H1 (cell line): ENCODE data around the gene PTAR1. TPM values are rescaled to one million over a fixed set of nuclear protein-coding genes. Genes with fewer than 3 reads are reported as not detected.

Experiments
- ASH2L ChIP-seq: fragments of 200-600, 300-600 bp; sonication (generic); IDR thresholded peaks from one replicate; pipeline ENCODE4 v1.7.1; 2017; ENCODE audit warnings: low read length
- BACH1 ChIP-seq: IDR thresholded peaks from 2 replicates; pipeline ENCODE4 v1.6.1; 2012; ENCODE audit warnings: low read length, improper control_type of control experiment
- KDM4A ChIP-seq: IDR thresholded peaks from one replicate; pipeline ENCODE4 v1.7.1; 2012; ENCODE audit warnings: low read depth, mild to moderate bottlenecking, moderate library complexity, low read length, inconsistent platforms; ENCODE audit not compliant: severe bottlenecking
- MAFK ChIP-seq: IDR thresholded peaks from 2 replicates; pipeline ENCODE4 v1.6.1; 2012; ENCODE audit warnings: low read depth, mild to moderate bottlenecking, improper control_type of control experiment, low read length
- RBBP5 ChIP-seq: IDR thresholded peaks from 2 replicates; pipeline ENCODE4 v1.7.1; 2012; ENCODE audit warnings: low read depth, mild to moderate bottlenecking, inconsistent platforms, low read length, moderate library complexity, borderline replicate concordance
- SIN3A ChIP-seq, 2 experiments: IDR thresholded peaks in 1 of 2; conservative IDR thresholded peaks in 1 of 2; 2 replicates each; pipeline ENCODE4 v1.6.1; 2011 to 2012; ENCODE audit warnings: low read length in 2 of 2, improper control_type of control experiment in 1 of 2, low read depth in 1 of 2, mild to moderate bottlenecking in 1 of 2
- SIRT6 ChIP-seq: IDR thresholded peaks from one replicate; pipeline ENCODE4 v1.7.1; 2012; ENCODE audit warnings: low read length, inconsistent platforms
- SIX5 ChIP-seq: IDR thresholded peaks from 2 replicates; pipeline ENCODE4 v1.6.1; 2011; ENCODE audit warnings: mild to moderate bottlenecking, low read depth, low read length
- TAF1 ChIP-seq: IDR thresholded peaks from 2 replicates; pipeline ENCODE4 v1.6.1; 2011; ENCODE audit warnings: mild to moderate bottlenecking, low read depth, low read length
- polyA plus RNA-seq, 7 experiments: library from polyadenylated mRNA; depleted of rRNA in 3 of 7; stranded (reverse) in 5 of 7; unstranded in 2 of 7; fragments of >200 nt in 5 of 7; fragments of 200-250 nt in 2 of 7; gene quantifications; 1 replicate in 5 of 7; 2 replicates in 1 of 7; 4 replicates in 1 of 7; pipeline versions ENCODE4 v1.2.1 to v1.2.3, GENCODE V29; 2011 to 2013; ENCODE audit warnings: missing spikeins in 2 of 7, mixed read lengths in 2 of 7
- total RNA-seq: library from RNA; stranded (reverse); fragmentation: NEBNext Ultra II Directional; extraction: Animal tissue kit (Norgen Biotek cat#: 25700); gene quantifications from 2 replicates; pipeline ENCODE4 v1.2.1, GENCODE V29; 2021

Gene PTAR1
- total and polyA plus RNA-seq, 2 of the 8 experiments (the other 6 are each of a cell fraction or from before 2014, with no cell fraction given) = 19.5 to 84.9 TPM

DNA sequence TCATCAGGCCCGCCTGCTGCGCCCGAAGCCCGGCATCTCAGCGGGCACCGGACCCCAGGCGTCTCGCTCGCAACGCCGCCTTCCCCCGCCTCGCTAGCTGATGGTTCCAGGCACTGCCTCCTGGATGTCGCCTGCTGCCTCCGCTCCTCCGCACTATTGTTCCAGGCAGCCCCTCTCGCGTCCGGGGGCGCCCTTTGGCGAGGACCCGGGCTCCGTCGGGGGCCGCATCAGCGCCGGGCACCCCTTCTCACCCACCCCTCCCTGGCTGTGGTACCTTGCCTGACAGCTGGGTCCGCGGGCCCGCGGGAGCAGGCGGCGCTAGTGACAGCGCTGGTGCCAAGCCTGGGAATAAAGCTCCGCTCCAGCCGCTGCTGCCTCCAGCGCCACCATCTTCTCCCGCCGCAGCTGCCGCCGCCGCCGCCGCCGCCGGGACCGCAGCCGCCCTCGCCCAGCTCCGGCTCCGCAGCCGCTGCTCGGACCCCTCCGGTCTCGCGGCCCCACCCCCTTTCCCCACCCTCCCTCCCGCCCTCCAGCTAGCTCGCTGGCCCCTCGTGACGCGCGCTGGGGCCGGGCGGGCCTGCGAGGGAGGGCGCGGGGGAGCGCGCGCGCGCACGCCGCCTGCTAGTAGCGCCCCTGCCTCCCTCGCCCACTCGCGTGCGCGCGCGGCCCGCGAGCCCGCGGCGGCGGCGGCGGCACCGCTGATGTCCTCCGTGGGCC lies 87.8 kb downstream of the PTAR1 start, which contains the start of gene APBA1 (continued):
- peak in 1 of 2 experiments; percentile 54; a peak in 1 of 4 replicates for TF ChIP-seq SIN3A (conservative IDR thresholded peaks at IDR 0.05 in 1 of 2, IDR thresholded peaks at IDR 0.05 in 1 of 2; ENCODE audit: low read depth in 1 of 2, low read length in 2 of 2)
- no peak for TF ChIP-seq SIX5
- TF ChIP-seq SIRT6 = no peak
- peak; percentile 44 for TF ChIP-seq ASH2L
- TF ChIP-seq MAFK = no peak
- peak; percentile 42 for TF ChIP-seq KDM4A
- 0 out of 2 replicates have a peak, but pooled peaks have one; percentile 23 for TF ChIP-seq RBBP5
- peak; percentile 15; the same call in 1 of the 2 replicates for TF ChIP-seq BACH1
- no peak for TF ChIP-seq TAF1
